IPS-15b (cell line): Measurements from ENCODE around the gene SLC35F6.
A peak's percentile ranks its signal among the peaks of the same experiment; 100 is the strongest.
"Not testable (repeated sequence)": the region's sequence is repeated elsewhere in the genome, so short reads cannot be mapped to it uniquely, and the experiment has no call there.

Experiments
- H3K27me3 ChIP-seq: one replicate; pipeline ENCODE4 v1.6.1; 2013; ENCODE audit warnings: low read length; ENCODE audit not compliant: control insufficient read depth, insufficient read depth
- H3K36me3 ChIP-seq: one replicate; pipeline ENCODE4 v1.6.1; 2013; ENCODE audit warnings: low read length; ENCODE audit not compliant: control insufficient read depth, insufficient read depth
- H3K4me1 ChIP-seq: one replicate; pipeline ENCODE4 v1.6.1; 2013; ENCODE audit warnings: mild to moderate bottlenecking, low read length; ENCODE audit not compliant: control insufficient read depth, insufficient read depth
- H3K4me3 ChIP-seq: one replicate; pipeline ENCODE4 v1.5.1; 2013; ENCODE audit warnings: low read depth, low read length
- H3K9ac ChIP-seq: one replicate; pipeline ENCODE4 v1.6.1; 2013; ENCODE audit warnings: low read depth, mild to moderate bottlenecking, low read length
- H3K9me3 ChIP-seq: one replicate; pipeline ENCODE4 v1.6.1; 2013; ENCODE audit warnings: mild to moderate bottlenecking, low read length; ENCODE audit not compliant: control insufficient read depth, insufficient read depth

Gene SLC35F6

GRCh38 chr2:26780203-26780760 is 16.2 kb downstream of the SLC35F6 start:
- H3K36me3 ChIP-seq, result peaks cover 17% of the 10 kb centered on the region
- no peak overlapping the region for H3K9ac ChIP-seq
- no peak overlapping the region for H3K4me3 ChIP-seq
- no peaks in the 10 kb centered on the region for H3K27me3 ChIP-seq
- no peaks in the 10 kb centered on the region for H3K9me3 ChIP-seq
- H3K4me1 ChIP-seq, result no peaks in the 10 kb centered on the region

- Histone ChIP-seq H3K4me1 (no peaks in the 10 kb centered on the region), H3K27me3 (no peaks in the 10 kb centered on the region), H3K9me3 (no peaks in the 10 kb centered on the region), H3K9ac (no peak overlapping the region), H3K36me3 (peaks cover 5% of the 10 kb centered on the region), H3K4me3 (no peak overlapping the region)
These were observed 19.0 kb downstream of the SLC35F6 start for GRCh38 chr2:26782876-26783704.

- Histone ChIP-seq H3K9ac (no peak overlapping the region), H3K4me3 (no peak overlapping the region), H3K4me1 (no peaks in the 10 kb centered on the region), H3K27me3 (no peaks in the 10 kb centered on the region), H3K36me3 (peaks cover 3% of the 10 kb centered on the region), H3K9me3 (no peaks in the 10 kb centered on the region)
These were observed 20.6 kb downstream of the SLC35F6 start for GRCh38 chr2:26784570-26785234.

- no peaks in the 10 kb centered on the region for H3K9me3 ChIP-seq
- H3K36me3 ChIP-seq, result peaks cover 3% of the 10 kb centered on the region
- no peaks in the 10 kb centered on the region for H3K27me3 ChIP-seq
- peak within 1 kb of the TSS; percentile 83 for H3K9ac ChIP-seq
- H3K4me3 ChIP-seq, result peak within 1 kb of the TSS; percentile 84
- no peaks in the 10 kb centered on the region for H3K4me1 ChIP-seq
These were observed 21.5 kb downstream of the SLC35F6 start, which contains the start of gene CENPA for GRCh38 chr2:26785431-26786206. Gene CENPA (plus strand): TSS chr2:26786056. CDS start chr2:26786197, 141 bp downstream.

GRCh38 chr2:26786207-26787028 is 22.3 kb downstream of the SLC35F6 start:
- Histone ChIP-seq H3K4me3 (peak overlapping the region; percentile 84), H3K9me3 (no peaks in the 10 kb centered on the region), H3K4me1 (no peaks in the 10 kb centered on the region), H3K36me3 (peaks cover 3% of the 10 kb centered on the region), H3K27me3 (no peaks in the 10 kb centered on the region), H3K9ac (peak overlapping the region; percentile 83)

GRCh38 chr2:26792720-26793119 is 28.6 kb downstream of the SLC35F6 start:
- Histone ChIP-seq H3K9me3 (no peaks in the 10 kb centered on the region), H3K9ac (no peak overlapping the region), H3K4me3 (no peak overlapping the region), H3K4me1 (no peaks in the 10 kb centered on the region), H3K27me3 (no peaks in the 10 kb centered on the region), H3K36me3 (peaks cover 19% of the 10 kb centered on the region)

GRCh38 chr2:26793518-26793917 is 29.4 kb downstream of the SLC35F6 start:
- H3K36me3 ChIP-seq, result peaks cover 22% of the 10 kb centered on the region
- no peaks in the 10 kb centered on the region for H3K9me3 ChIP-seq
- H3K27me3 ChIP-seq, result no peaks in the 10 kb centered on the region
- H3K4me3 ChIP-seq, result no peak overlapping the region
- no peak overlapping the region for H3K9ac ChIP-seq
- no peaks in the 10 kb centered on the region for H3K4me1 ChIP-seq

- H3K9ac ChIP-seq, H3K4me1 ChIP-seq, H3K27me3 ChIP-seq, H3K9me3 ChIP-seq, H3K4me3 ChIP-seq: not testable (repeated sequence)
- peaks cover 19% of the 10 kb centered on the region for H3K36me3 ChIP-seq
These were observed 31.1 kb downstream of the SLC35F6 start for GRCh38 chr2:26795135-26795534.

GRCh38 chr2:26801328-26801727 is 37.2 kb downstream of the SLC35F6 start:
- H3K36me3 ChIP-seq, result peaks cover 9% of the 10 kb centered on the region
- H3K9me3 ChIP-seq, result no peaks in the 10 kb centered on the region
- no peak overlapping the region for H3K4me3 ChIP-seq
- H3K9ac ChIP-seq, result no peak overlapping the region
- H3K27me3 ChIP-seq, result no peaks in the 10 kb centered on the region
- H3K4me1 ChIP-seq, result no peaks in the 10 kb centered on the region

GRCh38 chr2:26801796-26802195 is 37.7 kb downstream of the SLC35F6 start:
- Histone ChIP-seq H3K9ac (no peak overlapping the region), H3K36me3 (peaks cover 9% of the 10 kb centered on the region)

GRCh38 chr2:26805241-26805676 is 41.2 kb downstream of the SLC35F6 start:
- no peak overlapping the region for H3K9ac ChIP-seq
- no peaks in the 10 kb centered on the region for H3K4me1 ChIP-seq
- H3K4me3 ChIP-seq, result no peak overlapping the region
- peaks cover 5% of the 10 kb centered on the region for H3K36me3 ChIP-seq
- no peaks in the 10 kb centered on the region for H3K27me3 ChIP-seq
- H3K9me3 ChIP-seq, result no peaks in the 10 kb centered on the region

More at GRCh38 chr2:26801796-26802195, 37.7 kb downstream of the SLC35F6 start:
- Histone ChIP-seq H3K9me3 (no peaks in the 10 kb centered on the region), H3K27me3 (no peaks in the 10 kb centered on the region), H3K4me3 (no peak overlapping the region), H3K4me1 (no peaks in the 10 kb centered on the region)
